PC-9 (cell line): ENCODE data around the gene DMAC2.

Experiments
- EZH2 ChIP-seq: fragments of 200-600 bp; sonication (generic); IDR thresholded peaks from 2 replicates; pipeline ENCODE4 v1.8.0; 2017; ENCODE audit warnings: antibody characterized with exemption, low read depth
- TF ChIP-seq, protein P1 (sequence below): fragments of 200-600 bp; sonication (generic); conservative IDR thresholded peaks from 2 replicates; pipeline ENCODE4 v1.6.1; 2017; ENCODE audit warnings: mixed run types, antibody characterized with exemption, mild to moderate bottlenecking, moderate library complexity

DNA sequence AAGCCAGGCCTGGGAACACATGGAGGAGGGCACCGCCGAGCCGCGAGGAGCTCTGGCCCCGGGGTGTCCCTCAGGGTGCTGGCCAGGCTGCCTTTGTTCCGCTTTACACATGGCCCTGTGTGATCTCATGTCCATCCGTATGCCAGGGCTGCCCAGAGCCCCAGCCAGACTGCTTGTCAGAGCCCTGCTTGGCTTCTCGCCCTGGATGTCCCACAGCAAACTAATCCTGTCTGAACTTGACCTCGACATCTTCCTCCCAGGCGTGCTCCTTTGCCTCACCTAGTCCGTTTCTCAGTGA lies 27.8 kb downstream of the DMAC2 start:
- TF ChIP-seq, protein P1, sequence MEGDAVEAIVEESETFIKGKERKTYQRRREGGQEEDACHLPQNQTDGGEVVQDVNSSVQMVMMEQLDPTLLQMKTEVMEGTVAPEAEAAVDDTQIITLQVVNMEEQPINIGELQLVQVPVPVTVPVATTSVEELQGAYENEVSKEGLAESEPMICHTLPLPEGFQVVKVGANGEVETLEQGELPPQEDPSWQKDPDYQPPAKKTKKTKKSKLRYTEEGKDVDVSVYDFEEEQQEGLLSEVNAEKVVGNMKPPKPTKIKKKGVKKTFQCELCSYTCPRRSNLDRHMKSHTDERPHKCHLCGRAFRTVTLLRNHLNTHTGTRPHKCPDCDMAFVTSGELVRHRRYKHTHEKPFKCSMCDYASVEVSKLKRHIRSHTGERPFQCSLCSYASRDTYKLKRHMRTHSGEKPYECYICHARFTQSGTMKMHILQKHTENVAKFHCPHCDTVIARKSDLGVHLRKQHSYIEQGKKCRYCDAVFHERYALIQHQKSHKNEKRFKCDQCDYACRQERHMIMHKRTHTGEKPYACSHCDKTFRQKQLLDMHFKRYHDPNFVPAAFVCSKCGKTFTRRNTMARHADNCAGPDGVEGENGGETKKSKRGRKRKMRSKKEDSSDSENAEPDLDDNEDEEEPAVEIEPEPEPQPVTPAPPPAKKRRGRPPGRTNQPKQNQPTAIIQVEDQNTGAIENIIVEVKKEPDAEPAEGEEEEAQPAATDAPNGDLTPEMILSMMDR: no peak
- TF ChIP-seq EZH2: no peak
